GM23338 (cell line): ENCODE results near the gene PRM3. TPM values are rescaled to one million over a fixed set of nuclear protein-coding genes. Genes with fewer than 3 reads are reported as not detected.

Experiments
- ATAC-seq: fragments of 200-7000 bp; cut with Tn5 transposase; 3 replicates; pipeline ENCODE4 v1.9.1; 2020
- DNase-seq: peaks from one replicate; pipeline ENCODE4 v3.0.0-alpha.2; 2015; ENCODE audit warnings: low spot score
- H2AFZ ChIP-seq: fragments of 200-600 bp; sonication (generic); 2 replicates; pipeline ENCODE4 v1.8.0; 2016; ENCODE audit warnings: antibody characterized with exemption, mild to moderate bottlenecking, moderate library complexity
- H3F3A ChIP-seq: fragments of 200-600 bp; sonication (generic); replicated peaks from 2 replicates; pipeline ENCODE4 v1.8.0; 2017; ENCODE audit warnings: antibody characterized with exemption, mixed run types, low read depth
- H3K27ac ChIP-seq: fragments of 200-600 bp; sonication (generic); 2 replicates; pipeline ENCODE4 v1.6.1; 2016; ENCODE audit warnings: low read depth
- H3K27me3 ChIP-seq: fragments of 200-600 bp; sonication (generic); 2 replicates; pipeline ENCODE4 v1.8.0; 2016; ENCODE audit warnings: mild to moderate bottlenecking, mixed run types, moderate library complexity; ENCODE audit not compliant: insufficient read depth
- H3K36me3 ChIP-seq: fragments of 200-600 bp; sonication (generic); 2 replicates; pipeline ENCODE4 v1.8.0; 2016; ENCODE audit warnings: mild to moderate bottlenecking; ENCODE audit not compliant: insufficient read depth
- H3K4me1 ChIP-seq: fragments of 200-600 bp; sonication (generic); 2 replicates; pipeline ENCODE4 v1.8.0; 2016; ENCODE audit warnings: mild to moderate bottlenecking, moderate library complexity; ENCODE audit not compliant: insufficient read depth
- H3K4me2 ChIP-seq: fragments of 200-600 bp; sonication (generic); 2 replicates; pipeline ENCODE4 v1.7.1; 2017; ENCODE audit warnings: mixed run types
- H3K4me3 ChIP-seq: fragments of 200-600 bp; sonication (generic); 2 replicates; pipeline ENCODE4 v1.6.1; 2016; ENCODE audit warnings: mixed run types
- H3K79me2 ChIP-seq: fragments of 200-600 bp; sonication (generic); replicated peaks from 2 replicates; pipeline ENCODE4 v1.8.0; 2017; ENCODE audit warnings: mild to moderate bottlenecking; ENCODE audit not compliant: insufficient read depth
- H3K9me2 ChIP-seq: fragments of 200-600 bp; sonication (generic); 2 replicates; pipeline ENCODE4 v1.8.0; 2017; ENCODE audit not compliant: insufficient read depth
- H4K20me1 ChIP-seq: fragments of 200-600 bp; sonication (generic); replicated peaks from 2 replicates; pipeline ENCODE4 v1.8.0; 2017; ENCODE audit warnings: mild to moderate bottlenecking; ENCODE audit not compliant: insufficient read depth
- H3K27ac Mint-ChIP-seq: 2 replicates; pipeline ENCODE4 v1.8.0; 2020; ENCODE audit warnings: inconsistent platforms, mild to moderate bottlenecking, moderate library complexity, mixed read lengths
- H3K27me3 Mint-ChIP-seq: 3 replicates; pipeline ENCODE4 v1.8.0; 2022; ENCODE audit warnings: low read depth, mild to moderate bottlenecking, moderate library complexity, mixed read lengths, inconsistent platforms; ENCODE audit not compliant: insufficient read depth, poor library complexity
- H3K36me3 Mint-ChIP-seq: 3 replicates; pipeline ENCODE4 v1.8.0; 2021; ENCODE audit warnings: low read depth, mild to moderate bottlenecking, inconsistent platforms, moderate library complexity, mixed read lengths
- H3K4me1 Mint-ChIP-seq: 3 replicates; pipeline ENCODE4 v1.8.0; 2020; ENCODE audit warnings: mild to moderate bottlenecking, inconsistent platforms, mixed read lengths
- H3K4me3 Mint-ChIP-seq: 3 replicates; pipeline ENCODE4 v1.8.0; 2021; ENCODE audit warnings: moderate library complexity, mild to moderate bottlenecking, inconsistent platforms, mixed read lengths
- H3K9me3 Mint-ChIP-seq: 3 replicates; pipeline ENCODE4 v1.8.0; 2020; ENCODE audit warnings: moderate library complexity, mild to moderate bottlenecking, inconsistent platforms, mixed read lengths
- CTCF ChIP-seq, 2 experiments: fragments of 200-600 bp in 1 of 2; sonication (generic) in 1 of 2; conservative IDR thresholded peaks; 2 replicates each; pipeline versions ENCODE4 v1.5.1 to v1.6.1; 2016 to 2017; ENCODE audit warnings: antibody characterized with exemption in 2 of 2, low read depth in 2 of 2, mild to moderate bottlenecking in 2 of 2, moderate library complexity in 1 of 2
- EZH2 ChIP-seq: fragments of 200-600 bp; sonication (generic); IDR thresholded peaks from one replicate; pipeline ENCODE4 v1.8.0; 2017; ENCODE audit warnings: antibody characterized with exemption, mild to moderate bottlenecking, low read depth; ENCODE audit not compliant: unreplicated experiment
- EZH2phosphoT487 ChIP-seq: fragments of 200-600 bp; sonication (generic); IDR thresholded peaks from one replicate; pipeline ENCODE4 v1.8.1; 2018; ENCODE audit warnings: antibody characterized with exemption; ENCODE audit not compliant: unreplicated experiment
- JUNB ChIP-seq: IDR thresholded peaks from one replicate; pipeline ENCODE4 v1.6.1; 2016; ENCODE audit warnings: antibody characterized with exemption; ENCODE audit not compliant: unreplicated experiment
- STAT1 ChIP-seq: IDR thresholded peaks from one replicate; pipeline ENCODE4 v1.6.1; 2016; ENCODE audit warnings: antibody characterized with exemption; ENCODE audit not compliant: unreplicated experiment
- ZNF331 ChIP-seq: fragments of 250-450 bp; sonication (Bioruptor Pico); IDR thresholded peaks from 2 replicates; pipeline ENCODE4 v1.5.0; 2020; ENCODE audit warnings: low read depth, mild to moderate bottlenecking, moderate library complexity
- ZNF462 ChIP-seq: fragments of 250-450 bp; sonication (Bioruptor Pico); IDR thresholded peaks from 2 replicates; pipeline ENCODE4 v1.5.0; 2020; ENCODE audit warnings: mild to moderate bottlenecking, moderate library complexity
- polyA plus RNA-seq: library from polyadenylated mRNA; unstranded; fragments of >200 nt; fragmentation: Nextera tagmentation; extraction: Ambion mirVana; gene quantifications from 2 replicates; pipeline ENCODE4 v1.2.1, GENCODE V29; 2016
- total RNA-seq: library from RNA; depleted of rRNA; stranded (reverse); fragments of >200 nt; shearing (Covaris generic); gene quantifications from 2 replicates; pipeline ENCODE4 v1.2.3, GENCODE V29; 2014
- TF ChIP-seq, protein P1 (sequence below): IDR thresholded peaks from one replicate; pipeline ENCODE4 v1.6.1; 2018; ENCODE audit warnings: antibody characterized with exemption; ENCODE audit not compliant: unreplicated experiment
- TF ChIP-seq, protein P2 (sequence below): IDR thresholded peaks from 2 replicates; pipeline ENCODE4 v1.6.1; 2016; ENCODE audit warnings: antibody characterized with exemption

The PRM3 gene
- total and polyA plus RNA-seq, 2 experiments from 2014 or later = not detected

GRCh38 chr16:11319529-11320146, 46.2 kb upstream of the PRM3 start:
- H3K27me3 ChIP-seq = no peaks in the 10 kb centered on the region
- no peak for DNase-seq
- ATAC-seq = no peak
- peaks cover 35% of the 10 kb centered on the region for H3F3A ChIP-seq
- Mint-ChIP-seq H3K27me3 (peaks cover 21% of the 10 kb centered on the region), H3K36me3 (peaks cover 16% of the 10 kb centered on the region), H3K4me1 (peaks cover 27% of the 10 kb centered on the region), H3K9me3 (no peaks in the 10 kb centered on the region), H3K4me3 (no peak overlapping the region), H3K27ac (no peak overlapping the region)
- H3K36me3 ChIP-seq = no peaks in the 10 kb centered on the region
- TF ChIP-seq STAT1 = no peak
- no peak for TF ChIP-seq JUNB
- TF ChIP-seq, protein P1, sequence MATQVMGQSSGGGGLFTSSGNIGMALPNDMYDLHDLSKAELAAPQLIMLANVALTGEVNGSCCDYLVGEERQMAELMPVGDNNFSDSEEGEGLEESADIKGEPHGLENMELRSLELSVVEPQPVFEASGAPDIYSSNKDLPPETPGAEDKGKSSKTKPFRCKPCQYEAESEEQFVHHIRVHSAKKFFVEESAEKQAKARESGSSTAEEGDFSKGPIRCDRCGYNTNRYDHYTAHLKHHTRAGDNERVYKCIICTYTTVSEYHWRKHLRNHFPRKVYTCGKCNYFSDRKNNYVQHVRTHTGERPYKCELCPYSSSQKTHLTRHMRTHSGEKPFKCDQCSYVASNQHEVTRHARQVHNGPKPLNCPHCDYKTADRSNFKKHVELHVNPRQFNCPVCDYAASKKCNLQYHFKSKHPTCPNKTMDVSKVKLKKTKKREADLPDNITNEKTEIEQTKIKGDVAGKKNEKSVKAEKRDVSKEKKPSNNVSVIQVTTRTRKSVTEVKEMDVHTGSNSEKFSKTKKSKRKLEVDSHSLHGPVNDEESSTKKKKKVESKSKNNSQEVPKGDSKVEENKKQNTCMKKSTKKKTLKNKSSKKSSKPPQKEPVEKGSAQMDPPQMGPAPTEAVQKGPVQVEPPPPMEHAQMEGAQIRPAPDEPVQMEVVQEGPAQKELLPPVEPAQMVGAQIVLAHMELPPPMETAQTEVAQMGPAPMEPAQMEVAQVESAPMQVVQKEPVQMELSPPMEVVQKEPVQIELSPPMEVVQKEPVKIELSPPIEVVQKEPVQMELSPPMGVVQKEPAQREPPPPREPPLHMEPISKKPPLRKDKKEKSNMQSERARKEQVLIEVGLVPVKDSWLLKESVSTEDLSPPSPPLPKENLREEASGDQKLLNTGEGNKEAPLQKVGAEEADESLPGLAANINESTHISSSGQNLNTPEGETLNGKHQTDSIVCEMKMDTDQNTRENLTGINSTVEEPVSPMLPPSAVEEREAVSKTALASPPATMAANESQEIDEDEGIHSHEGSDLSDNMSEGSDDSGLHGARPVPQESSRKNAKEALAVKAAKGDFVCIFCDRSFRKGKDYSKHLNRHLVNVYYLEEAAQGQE = no peak
- TF ChIP-seq ZNF462 = no peak
- no peak for TF ChIP-seq EZH2phosphoT487
- TF ChIP-seq CTCF (conservative IDR thresholded peaks at IDR 0.05; ENCODE audit: low read depth in 2 of 2) = no peak
- TF ChIP-seq, protein P2, sequence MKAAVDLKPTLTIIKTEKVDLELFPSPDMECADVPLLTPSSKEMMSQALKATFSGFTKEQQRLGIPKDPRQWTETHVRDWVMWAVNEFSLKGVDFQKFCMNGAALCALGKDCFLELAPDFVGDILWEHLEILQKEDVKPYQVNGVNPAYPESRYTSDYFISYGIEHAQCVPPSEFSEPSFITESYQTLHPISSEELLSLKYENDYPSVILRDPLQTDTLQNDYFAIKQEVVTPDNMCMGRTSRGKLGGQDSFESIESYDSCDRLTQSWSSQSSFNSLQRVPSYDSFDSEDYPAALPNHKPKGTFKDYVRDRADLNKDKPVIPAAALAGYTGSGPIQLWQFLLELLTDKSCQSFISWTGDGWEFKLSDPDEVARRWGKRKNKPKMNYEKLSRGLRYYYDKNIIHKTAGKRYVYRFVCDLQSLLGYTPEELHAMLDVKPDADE = no peak
- TF ChIP-seq ZNF331 (CRISPR knock-in tag) = no peak
- TF ChIP-seq EZH2 = no peak
- no peak overlapping the region for H3K27ac ChIP-seq
- H3K4me1 ChIP-seq = peaks cover 35% of the 10 kb centered on the region
- peaks cover 8% of the 10 kb centered on the region; the same call in 1 of the 2 replicates for H3K79me2 ChIP-seq
- no peaks in the 10 kb centered on the region for H4K20me1 ChIP-seq
- H3K4me2 ChIP-seq = no peak overlapping the region
- H2AFZ ChIP-seq = no peak overlapping the region
- H3K4me3 ChIP-seq = no peak overlapping the region
- H3K9me2 ChIP-seq = no peaks in the 10 kb centered on the region
